Glomerular visceral epithelial cell (primary cell): Measurements from ENCODE around the gene ZCWPW1.
"Not testable (repeated sequence)": the region's sequence is repeated elsewhere in the genome, so short reads cannot be mapped to it uniquely, and the experiment has no call there.

ENCODE experiments used
- DNase-seq: peaks from one replicate; pipeline ENCODE4 v3.0.0-alpha.2; 2016; ENCODE audit errors: extremely low spot score

Gene ZCWPW1

DNA sequence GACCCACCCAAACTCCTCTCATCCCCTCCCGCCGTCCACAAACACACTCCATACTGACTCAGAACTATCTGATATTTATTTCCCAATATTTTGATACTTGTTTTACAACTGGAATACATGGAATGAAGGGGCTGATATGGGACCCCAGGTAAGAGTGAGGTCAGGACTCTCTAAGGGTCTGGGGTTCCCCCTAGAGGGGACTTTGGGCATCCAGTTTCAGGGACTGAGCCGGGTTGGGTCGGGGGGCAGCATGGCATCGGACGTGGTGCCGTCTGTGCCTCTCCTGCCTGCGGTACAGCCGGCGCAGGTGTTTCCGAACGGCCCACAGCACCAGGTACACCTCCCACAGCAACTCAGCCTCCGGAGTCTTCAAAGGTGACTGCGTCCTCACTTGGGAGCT lies 28.1 kb upstream of the ZCWPW1 start:
- DNase-seq, result no peak

DNA sequence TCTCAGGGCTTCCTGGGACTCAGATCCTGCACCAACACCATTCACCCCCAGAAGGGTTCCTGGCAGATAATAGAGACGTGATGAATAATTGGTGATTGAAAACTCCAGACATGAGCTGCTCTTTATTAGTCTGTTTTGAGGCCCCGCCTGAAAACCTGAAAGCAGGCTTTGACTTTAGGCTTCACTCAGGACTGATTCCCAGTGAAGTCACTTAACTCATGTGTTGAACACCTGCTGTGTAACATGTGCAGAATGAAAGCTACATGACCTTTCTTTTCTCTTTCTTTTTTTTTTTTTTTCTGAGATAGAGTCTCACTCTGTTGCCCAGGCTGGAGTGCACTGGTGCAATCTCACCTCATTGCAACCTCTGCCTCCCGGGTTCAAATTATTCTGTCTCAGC lies 26.7 kb upstream of the ZCWPW1 start:
- DNase-seq, result no peak

- not testable (repeated sequence) for DNase-seq
Measured at GRCh38 chr7:100453854-100454253, 25.4 kb upstream of the ZCWPW1 start.

- no peak for DNase-seq
Measured at GRCh38 chr7:100452513-100452912, 24.0 kb upstream of the ZCWPW1 start.

DNA sequence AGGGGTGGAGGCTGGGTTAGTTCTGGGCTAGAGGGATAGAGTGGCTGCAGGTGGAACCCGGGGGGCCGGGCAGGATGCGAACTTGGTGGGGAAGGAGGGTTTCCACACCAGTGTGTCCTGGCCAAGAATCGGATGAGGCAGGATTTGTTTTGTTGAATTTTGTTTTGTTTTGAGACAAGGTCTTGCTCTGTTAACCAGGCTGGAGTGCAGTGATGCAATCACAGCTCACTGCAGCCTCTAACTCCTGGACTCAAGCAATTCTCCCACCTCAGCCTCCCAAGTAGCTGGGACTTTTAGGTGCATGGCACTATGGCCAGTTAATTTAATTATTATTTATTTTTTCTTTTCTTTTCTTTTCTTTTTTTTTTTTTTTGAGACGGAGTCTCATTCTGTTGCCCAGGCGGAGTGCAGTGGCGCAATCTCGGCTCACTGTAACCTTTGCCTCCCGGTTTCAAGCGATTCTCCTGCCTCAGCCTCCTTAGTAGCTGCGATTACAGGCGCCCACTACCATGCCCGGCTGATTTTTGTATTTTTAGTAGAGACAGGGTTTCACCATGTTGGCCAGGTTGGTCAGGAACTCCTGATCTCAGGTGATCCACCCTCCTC lies 20.8 kb upstream of the ZCWPW1 start:
- no peak for DNase-seq

GRCh38 chr7:100447363-100447762 lies 18.9 kb upstream of the ZCWPW1 start:
- DNase-seq, result not testable (repeated sequence)

- no peak for DNase-seq
Measured at GRCh38 chr7:100446040-100446439, 17.5 kb upstream of the ZCWPW1 start.

DNA sequence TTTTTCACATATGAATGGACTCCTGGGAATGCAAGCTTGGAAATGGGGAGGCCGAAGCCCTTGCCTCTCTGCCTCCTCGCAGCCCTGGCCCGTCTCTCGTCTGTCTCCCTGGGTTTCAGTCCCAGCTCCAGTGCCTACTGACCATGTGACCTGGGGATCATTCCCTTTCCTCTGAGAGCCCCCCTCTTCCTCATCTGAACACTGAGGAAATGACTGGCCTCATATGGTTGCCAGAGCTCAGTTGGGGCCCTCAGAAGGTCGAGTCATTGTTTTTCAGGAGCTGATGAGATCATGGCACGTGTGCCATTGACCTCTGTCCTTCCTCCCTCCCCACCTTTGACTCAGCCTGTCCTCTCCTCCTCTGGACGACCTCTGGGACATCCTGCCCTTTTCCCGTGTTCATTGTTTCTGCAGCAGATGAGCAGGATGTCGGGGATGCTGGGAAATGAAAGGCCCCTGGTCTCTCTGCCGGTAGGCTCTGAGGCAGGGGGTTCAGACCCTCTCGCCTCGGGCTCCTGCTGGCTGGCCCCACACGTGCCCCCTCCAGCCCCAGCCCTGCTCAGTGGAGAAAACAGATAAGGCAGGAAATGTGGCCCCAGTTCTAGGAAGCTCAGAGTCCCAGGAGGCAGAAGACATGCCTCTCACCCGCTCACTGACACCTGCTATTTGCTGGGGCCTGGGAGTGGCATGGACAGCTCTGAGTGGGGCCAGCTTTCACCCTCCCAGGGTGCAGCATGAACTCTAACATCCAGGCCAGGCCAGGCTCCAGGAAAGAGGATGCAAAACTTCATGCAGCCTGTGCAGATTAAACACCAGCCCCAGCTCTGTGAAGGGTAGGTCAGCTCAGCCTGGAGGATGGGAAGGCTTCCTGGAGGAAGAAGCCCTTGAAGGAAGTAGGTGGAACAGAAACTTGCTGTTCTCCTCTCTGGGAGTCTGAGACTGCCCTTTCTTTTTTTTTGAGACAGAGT lies 16.1 kb upstream of the ZCWPW1 start:
- peak; percentile 35 for DNase-seq

GRCh38 chr7:100443096-100443840 lies 14.8 kb upstream of the ZCWPW1 start:
- DNase-seq, result no peak

GRCh38 chr7:100441641-100442535 lies 13.4 kb upstream of the ZCWPW1 start:
- DNase-seq, result no peak

DNA sequence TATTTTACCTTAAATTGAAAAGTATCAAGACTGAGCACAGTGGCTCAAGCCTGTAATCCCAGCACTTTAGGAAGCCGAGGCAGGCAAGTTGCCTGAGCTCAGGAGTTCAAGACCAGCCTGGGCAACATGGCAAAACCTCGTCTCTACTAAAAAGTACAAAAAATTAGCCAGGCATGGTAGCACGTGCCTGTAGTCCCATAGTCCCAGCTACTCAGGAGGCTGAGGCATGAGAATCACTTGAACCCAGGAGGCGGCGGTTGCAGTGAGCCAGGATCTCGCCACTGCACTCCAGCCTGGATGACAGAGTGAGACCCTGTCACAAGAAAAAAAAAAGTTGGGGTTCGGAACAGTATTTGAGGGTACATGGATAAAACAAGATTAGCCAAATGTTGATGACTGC lies 10.7 kb upstream of the ZCWPW1 start:
- DNase-seq, result not testable (repeated sequence)

- not testable (repeated sequence) for DNase-seq
Measured at GRCh38 chr7:100438731-100439130, 10.2 kb upstream of the ZCWPW1 start.

DNA sequence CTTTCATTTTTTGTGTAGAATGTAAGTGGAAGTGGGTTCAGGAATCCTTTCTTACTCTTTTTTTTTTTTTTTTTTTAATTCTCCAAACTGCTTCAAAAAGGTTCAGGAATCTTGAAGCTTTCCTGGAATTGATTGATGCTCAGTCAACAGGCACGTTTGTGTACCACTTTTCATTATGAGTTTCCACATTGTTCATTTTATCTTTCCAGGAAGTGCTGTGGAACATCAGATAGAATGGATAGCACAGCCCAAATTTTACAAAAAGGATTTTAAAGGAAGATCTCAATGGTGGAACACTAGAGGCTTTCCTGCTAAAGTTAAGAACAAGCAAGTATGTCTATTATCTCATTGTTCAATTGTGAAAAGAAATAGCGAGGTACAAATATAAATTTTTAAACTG lies 9.7 kb upstream of the ZCWPW1 start:
- no peak for DNase-seq

- no peak for DNase-seq
Measured at GRCh38 chr7:100437150-100438100, 8.9 kb upstream of the ZCWPW1 start.

GRCh38 chr7:100435401-100436304 lies 7.2 kb upstream of the ZCWPW1 start:
- DNase-seq, result peak; percentile 35

DNA sequence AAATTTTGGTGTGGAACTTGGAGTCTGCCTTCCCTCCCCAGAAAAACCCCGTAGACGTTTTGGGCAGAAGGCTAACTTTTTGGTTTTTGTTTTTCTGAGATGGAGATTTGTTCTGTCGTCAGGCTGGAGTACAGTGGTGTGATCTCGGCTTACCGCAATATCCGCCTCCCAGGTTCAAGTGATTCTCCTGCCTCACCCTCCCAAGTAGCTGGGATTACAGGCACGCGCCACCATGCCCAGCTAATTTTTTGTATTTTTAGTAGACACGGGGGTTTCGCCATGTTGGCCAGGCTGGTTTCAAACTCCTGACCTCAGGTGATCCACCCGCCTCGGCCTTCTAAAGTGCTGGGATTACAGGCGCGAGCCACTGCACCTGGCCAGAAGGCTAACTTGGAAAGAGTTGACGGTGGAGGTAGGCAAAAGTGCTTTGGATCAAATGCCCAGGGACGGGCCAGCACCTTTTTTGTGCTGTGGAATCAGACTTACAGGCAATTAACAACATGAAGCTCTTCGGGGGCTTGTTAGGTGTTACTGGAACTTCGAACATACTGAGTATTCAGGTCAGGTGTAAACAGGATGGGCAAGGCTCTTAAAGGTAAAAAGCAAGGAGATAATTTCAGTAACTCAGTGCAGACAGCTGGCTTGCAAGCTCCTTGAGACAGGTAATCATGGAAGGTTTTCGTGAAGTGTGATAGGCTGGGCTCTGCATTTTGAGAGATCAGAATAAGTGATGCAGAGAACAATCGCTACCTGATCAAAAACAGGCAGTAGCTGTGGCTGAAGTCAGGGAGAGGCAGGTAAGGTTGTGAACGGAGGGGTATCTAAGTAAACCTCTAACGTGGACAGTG lies 6.0 kb upstream of the ZCWPW1 start:
- no peak for DNase-seq

GRCh38 chr7:100433592-100434296 lies 5.2 kb upstream of the ZCWPW1 start:
- DNase-seq, result no peak

- DNase-seq, result no peak
Measured at GRCh38 chr7:100433276-100433591, 4.7 kb upstream of the ZCWPW1 start.
